SKM-1 (cell line): Measurements from ENCODE around the gene CDH12.
"Not testable (repeated sequence)": the region's sequence is repeated elsewhere in the genome, so short reads cannot be mapped to it uniquely, and the experiment has no call there.

Source experiments
- DNase-seq: peaks from one replicate; lab custom pipeline; 2025; ENCODE audit not compliant: unreplicated experiment; lab: John Stamatoyannopoulos, UW

The CDH12 gene

GRCh38 chr5:22168704-22169103 is 684.4 kb downstream of the CDH12 start:
- DNase-seq = not testable (repeated sequence)

DNA sequence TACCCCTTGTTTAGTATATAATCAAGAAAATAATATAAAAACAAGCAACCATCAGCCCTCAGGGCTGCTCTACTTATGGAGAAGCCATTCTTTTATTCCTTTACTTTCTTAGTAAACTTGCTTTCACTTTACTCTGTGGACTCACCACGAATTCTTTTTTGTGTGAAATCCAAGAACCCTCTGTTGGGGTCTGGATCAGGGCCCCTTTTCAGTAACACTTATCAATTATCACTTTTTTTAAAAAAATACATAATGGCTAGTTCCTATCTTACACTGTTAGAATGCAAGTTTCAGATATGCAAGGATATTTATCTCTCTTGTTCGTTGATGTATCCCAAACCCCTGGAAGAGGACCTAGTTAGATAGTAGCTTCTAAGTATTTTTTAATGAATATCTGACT is 687.2 kb downstream of the CDH12 start:
- DNase-seq = not testable (repeated sequence)

- not testable (repeated sequence) for DNase-seq
These were observed 688.0 kb downstream of the CDH12 start for GRCh38 chr5:22164910-22165748.

- not testable (repeated sequence) for DNase-seq
These were observed 696.2 kb downstream of the CDH12 start for GRCh38 chr5:22156953-22157352.

DNA sequence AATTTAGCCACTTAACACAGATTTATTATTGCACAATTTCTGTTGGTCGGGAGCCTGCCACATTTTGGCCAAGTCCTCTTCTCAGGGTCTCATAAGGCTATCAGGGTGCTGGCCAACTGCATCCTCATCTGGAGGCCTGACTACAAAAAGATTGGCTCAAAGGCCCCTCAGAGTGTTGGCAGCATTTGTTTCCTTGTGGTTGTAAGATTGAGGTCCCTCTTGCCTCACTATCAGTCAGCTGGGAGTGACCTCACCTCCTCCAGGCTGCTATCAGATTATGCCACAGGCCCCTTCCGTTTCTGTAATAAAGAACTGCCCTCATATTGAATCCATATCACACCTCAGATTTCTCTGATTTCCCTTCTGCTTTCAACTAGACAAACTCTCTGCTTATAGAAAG is 698.4 kb downstream of the CDH12 start:
- not testable (repeated sequence) for DNase-seq

DNA sequence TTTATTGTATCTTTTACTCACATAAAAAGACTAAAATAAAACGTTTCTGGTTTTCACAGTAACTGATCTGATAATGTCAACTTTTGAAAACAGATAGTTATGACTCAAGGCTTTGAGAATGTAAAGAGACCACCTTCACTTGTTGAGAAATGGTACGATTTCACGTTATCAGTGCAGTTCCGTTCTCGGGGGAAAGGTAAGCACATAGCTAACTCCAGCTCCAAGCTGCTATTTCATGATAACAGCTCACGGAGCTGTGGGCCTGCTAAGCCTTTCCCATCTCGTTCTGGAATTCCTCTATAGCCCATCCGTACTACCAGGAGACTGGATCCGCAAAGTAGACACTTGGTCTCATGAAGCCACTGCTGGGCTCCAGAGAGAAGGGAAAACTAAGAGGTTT is 701.3 kb downstream of the CDH12 start:
- DNase-seq = not testable (repeated sequence)

- not testable (repeated sequence) for DNase-seq
These were observed 712.7 kb downstream of the CDH12 start for GRCh38 chr5:22140418-22140817.

- DNase-seq = not testable (repeated sequence)
These were observed 713.4 kb downstream of the CDH12 start for GRCh38 chr5:22139662-22140300.

DNA sequence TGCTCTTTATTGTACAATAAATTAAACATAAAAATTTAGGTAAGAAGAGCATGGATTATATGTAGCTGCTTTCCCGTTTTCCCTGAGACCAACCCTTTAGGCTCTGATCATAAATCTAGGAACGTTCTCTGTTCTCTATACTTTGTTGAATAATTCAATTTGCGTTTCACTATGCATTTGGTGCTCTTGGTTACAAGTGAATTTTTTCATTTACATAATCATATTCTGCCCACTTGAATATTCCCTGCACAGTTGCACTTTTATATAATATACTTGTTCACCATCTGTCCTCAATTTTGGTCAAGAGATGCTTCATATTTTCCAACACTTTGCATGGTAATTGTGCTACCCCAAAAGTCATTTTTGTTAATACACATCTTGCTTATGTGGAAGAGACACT is 741.8 kb downstream of the CDH12 start:
- DNase-seq = no peak

DNA sequence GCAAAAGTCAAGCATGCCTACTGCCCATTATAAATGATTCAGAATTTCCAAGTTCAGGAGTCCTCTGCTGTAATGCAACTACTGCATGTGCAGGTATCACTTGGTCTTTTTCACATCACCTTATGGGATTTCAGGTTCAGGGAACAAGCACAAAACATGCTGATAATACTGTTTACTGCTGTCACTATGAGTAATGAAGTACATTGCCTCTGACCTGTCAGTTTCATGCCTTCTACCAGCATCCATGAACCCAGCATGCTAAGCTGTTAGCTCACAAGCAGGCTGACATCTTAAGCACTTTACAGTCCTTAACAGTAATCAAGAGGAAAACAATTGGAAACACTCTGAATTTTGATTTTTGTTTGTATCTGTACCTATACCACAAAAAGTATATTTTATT is 743.8 kb downstream of the CDH12 start:
- DNase-seq = no peak

DNA sequence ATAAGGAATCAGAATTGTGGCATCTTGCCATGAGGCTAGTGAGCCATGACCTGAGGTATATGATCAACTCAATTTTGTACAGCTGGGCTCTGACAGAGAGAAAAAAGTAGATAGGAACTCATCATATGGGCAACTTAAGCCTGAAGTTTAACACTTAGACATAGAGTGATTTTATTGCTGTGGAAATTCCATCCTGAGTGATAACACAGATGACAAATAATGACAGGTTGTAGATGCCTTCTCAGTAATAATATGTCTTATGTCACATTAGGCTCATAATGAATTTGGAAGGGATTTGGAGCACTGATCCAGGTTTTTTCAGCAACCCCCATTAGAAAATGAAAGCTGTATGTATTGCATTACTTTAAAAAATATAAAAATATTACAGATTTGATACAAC is 744.6 kb downstream of the CDH12 start:
- DNase-seq = no peak

DNA sequence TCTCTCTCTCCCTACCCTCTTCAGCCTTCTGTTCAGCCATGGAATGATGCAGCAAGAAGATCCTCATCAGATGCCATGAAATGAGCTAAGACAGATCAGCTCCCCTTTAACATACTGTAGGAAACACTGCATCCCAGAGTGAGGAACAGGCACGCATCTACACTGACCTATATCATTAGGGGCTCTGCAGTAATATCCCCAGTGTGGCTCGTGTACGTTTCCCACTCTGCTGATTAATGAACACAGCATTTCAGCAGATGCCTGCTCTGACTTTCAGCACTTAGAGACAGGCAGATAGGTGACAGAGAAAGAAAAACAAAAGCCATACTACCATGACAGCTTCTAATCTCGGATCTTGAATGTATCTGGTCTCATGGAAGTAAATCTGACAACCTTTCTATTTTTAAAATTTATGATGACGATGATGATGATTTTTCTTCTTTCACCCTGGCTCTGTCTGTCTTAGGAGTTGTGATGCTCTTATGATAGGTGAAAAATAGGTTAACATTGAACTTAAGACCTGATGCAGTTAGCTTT is 750.3 kb downstream of the CDH12 start:
- DNase-seq = no peak

DNA sequence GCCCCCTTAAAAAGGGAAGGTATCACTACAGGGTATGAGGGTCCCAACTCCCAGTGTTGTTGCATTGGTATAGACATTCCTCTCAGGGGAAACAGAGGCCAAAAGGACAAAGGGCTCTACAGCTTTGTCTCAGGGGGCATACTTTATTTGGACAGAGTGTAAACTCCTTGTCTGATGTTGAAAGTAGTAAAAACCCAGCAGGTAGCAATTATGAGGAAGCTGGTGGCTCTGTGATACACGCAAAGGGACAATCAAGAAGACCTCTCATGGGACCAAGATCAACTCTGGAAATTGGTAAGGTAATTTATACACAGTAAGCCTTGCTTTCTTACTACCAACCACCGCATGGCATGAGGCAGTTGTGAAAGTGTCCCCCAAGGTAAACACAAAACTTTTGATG is 764.6 kb downstream of the CDH12 start:
- no peak for DNase-seq

DNA sequence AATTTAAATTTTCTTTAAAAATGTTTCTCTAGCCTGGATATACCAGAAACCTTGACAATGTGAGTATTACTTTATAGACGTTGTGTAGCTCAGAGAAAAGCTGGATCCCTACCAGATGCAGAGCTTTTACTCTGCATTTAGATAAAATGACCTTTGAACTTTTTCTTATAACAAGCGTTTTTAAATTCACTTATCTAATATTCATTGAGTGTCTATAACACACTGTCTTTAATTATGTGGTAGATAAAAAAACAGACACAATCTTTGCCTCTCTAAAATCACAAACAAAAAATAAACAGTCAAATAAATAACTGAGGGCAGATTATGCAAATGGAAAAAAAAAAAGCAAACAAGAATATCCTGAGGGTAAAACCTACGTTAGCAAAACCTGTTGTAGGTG is 773.6 kb downstream of the CDH12 start:
- no peak for DNase-seq

DNA sequence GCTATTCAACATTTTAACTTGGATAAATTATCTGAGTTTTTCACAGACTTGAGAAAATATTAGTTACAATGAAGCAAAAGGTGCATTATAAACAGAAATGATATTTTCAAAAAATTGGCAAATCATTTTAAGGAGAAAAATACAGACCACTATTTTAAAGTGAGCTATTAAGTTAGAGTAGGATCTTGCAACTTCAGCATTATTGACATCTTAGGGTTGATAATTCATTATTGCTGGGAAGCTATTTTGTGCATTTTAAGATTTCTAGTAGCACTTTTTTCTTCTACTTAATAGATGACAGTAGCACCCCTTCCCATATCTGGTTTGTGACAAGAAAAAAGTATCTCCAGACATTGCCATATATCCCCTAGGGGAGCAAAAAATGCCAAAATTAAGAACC is 774.1 kb downstream of the CDH12 start:
- DNase-seq = no peak

DNA sequence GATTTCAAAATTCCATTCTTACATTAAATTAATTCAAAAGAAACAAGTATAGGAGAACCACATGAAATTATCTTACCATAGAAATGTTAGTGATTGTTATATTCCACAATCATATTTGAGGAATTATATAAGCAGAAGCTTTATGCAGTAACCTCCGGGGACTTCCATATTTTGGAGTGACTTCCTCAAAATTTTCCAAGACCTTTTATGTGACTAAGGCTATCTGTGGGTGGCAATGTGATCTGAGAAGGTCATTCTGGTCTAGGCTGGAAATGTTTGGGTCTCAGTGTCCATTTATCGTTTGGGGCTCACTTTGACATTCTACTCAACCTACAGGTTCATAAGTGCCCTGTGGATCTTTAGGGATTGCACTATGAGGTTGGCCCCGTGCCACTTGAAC is 776.6 kb downstream of the CDH12 start:
- DNase-seq = no peak

GRCh38 chr5:22070186-22070728 is 782.9 kb downstream of the CDH12 start:
- no peak for DNase-seq

- no peak for DNase-seq
These were observed 789.4 kb downstream of the CDH12 start for GRCh38 chr5:22063717-22064116.

DNA sequence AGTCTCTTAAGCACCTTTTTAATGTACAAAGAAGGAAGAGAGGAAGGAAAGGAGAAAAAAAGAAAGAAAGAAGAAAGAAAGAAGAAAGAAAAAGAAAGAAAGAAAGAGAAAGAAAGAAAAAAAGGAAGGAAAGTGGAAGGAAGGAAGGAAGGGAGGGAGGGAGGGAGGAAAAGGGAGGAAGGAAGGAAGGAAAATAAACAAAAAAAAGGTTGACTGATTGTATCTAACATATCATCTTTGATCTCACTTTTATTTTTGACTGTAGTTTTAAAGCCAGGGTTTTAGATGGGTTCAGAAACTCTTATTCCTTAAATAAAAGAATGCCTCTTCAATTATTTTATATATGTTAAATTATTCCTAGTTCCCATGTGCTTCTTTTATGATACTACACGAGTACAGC is 794.5 kb downstream of the CDH12 start:
- no peak for DNase-seq

DNA sequence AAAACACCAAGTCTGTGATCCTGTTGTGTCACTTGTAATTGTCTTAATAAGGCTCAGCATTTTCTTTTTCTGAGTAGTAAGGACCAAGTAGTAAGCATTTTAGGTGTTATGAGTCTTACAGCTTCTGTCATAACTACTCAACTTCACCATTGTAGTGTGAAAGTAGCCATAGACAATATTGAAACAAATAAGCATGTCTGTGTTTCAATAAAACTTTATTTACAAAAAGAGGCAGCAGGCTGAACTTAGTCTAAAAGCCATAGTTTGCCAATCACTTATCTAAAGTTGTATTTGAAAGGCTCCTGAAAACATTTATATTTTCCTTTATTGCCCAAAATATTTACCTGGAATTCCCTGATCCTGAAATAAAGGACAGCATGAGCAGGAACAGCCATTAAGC is 796.1 kb downstream of the CDH12 start:
- DNase-seq = no peak

DNA sequence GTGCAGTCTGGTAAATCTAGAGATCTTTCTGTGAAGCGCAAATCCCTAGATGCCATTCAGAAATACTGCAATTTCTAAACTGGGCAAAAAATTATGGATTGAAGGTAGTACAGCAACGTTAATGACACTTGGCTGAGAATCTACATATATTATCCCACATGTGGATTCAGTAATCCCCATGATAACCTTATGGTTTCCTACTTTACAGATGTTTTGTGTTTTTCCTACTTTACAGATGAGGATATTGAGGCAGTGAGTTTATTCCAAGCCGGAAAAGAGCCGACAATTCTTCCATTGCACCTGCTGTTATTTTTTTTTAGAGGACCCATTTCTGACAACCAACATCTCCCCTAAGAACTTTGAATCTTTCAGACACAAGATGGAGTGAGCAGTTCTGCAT is 796.5 kb downstream of the CDH12 start:
- DNase-seq = no peak

GRCh38 chr5:22053195-22053594 is 799.9 kb downstream of the CDH12 start:
- DNase-seq = no peak
